NB4 (cell line): Measurements from ENCODE around the gene SLC13A2.

ENCODE experiments used
- MYC ChIP-seq: IDR thresholded peaks from 2 replicates; pipeline ENCODE4 v1.6.1; 2011; ENCODE audit warnings: low read depth, low read length
- POLR2A ChIP-seq: IDR thresholded peaks from 2 replicates; pipeline ENCODE4 v1.6.1; 2011; ENCODE audit warnings: mild to moderate bottlenecking; ENCODE audit not compliant: insufficient read length; ENCODE audit errors: extremely low read depth
- TF ChIP-seq, protein P1 (sequence below): IDR thresholded peaks from one replicate; pipeline ENCODE4 v1.5.1; 2012; ENCODE audit warnings: low read depth, low read length
- TF ChIP-seq, protein P2 (sequence below): IDR thresholded peaks from 2 replicates; pipeline ENCODE4 v1.6.1; 2011; ENCODE audit warnings: low read depth, low read length

DNA sequence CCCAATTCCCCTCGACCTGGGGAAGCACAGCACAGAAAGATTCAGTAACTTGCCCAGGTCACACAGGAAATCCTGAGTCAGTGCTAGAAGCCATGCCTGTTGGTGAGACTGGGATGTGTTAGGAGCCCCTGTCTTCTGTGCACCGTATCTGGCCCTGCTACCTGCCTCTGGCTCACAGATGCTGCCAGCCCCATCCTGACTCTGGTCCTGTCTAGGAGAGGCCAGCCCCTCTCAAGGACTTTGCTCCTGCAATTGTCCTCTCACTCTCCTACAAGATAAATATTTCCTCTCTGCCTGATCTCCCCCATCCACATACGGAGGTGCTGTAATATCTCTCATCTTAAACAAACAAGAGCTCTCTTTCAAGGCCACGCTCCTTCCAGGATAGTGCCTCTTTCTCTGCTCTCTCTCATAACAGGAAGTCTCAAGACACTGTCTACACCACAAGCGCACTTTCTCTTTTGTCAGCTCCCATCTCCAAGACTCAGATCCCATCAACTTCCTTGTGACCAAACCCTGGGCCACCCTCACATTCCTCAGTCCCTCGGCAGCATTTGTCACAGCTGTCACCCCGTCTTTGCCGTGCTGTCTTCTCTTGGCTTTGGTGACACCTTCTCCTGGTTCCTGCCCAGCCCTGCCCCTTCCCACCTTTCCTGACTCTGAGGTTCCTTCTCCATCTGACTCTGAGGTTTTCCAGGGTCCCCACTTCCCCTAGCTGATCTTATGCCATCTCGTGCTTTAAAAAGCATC lies 1.9 kb downstream of the SLC13A2 start:
- TF ChIP-seq POLR2A, result no peak
- TF ChIP-seq, protein P1, sequence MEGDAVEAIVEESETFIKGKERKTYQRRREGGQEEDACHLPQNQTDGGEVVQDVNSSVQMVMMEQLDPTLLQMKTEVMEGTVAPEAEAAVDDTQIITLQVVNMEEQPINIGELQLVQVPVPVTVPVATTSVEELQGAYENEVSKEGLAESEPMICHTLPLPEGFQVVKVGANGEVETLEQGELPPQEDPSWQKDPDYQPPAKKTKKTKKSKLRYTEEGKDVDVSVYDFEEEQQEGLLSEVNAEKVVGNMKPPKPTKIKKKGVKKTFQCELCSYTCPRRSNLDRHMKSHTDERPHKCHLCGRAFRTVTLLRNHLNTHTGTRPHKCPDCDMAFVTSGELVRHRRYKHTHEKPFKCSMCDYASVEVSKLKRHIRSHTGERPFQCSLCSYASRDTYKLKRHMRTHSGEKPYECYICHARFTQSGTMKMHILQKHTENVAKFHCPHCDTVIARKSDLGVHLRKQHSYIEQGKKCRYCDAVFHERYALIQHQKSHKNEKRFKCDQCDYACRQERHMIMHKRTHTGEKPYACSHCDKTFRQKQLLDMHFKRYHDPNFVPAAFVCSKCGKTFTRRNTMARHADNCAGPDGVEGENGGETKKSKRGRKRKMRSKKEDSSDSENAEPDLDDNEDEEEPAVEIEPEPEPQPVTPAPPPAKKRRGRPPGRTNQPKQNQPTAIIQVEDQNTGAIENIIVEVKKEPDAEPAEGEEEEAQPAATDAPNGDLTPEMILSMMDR, result no peak
- TF ChIP-seq MYC, result no peak
- TF ChIP-seq, protein P2, sequence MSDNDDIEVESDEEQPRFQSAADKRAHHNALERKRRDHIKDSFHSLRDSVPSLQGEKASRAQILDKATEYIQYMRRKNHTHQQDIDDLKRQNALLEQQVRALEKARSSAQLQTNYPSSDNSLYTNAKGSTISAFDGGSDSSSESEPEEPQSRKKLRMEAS, result no peak
